Measurements from ENCODE around the gene DHX16. TPM values are rescaled to one million over a fixed set of nuclear protein-coding genes. Genes with fewer than 3 reads are reported as not detected.

DHX16 gene
- total RNA-seq, 1 experiment from 2014 or later = 34.8 TPM

GRCh38 chr6:30616811-30617564, 55.8 kb downstream of the DHX16 start, which contains the start of gene PPP1R10:
TSS of gene PPP1R10 (minus strand) at chr6:30617243. CDS start at chr6:30609944, 7,299 bp downstream.
- peak within 1 kb of the TSS; percentile 71 for H2AK5ac ChIP-seq (ENCODE audit: insufficient read length, low read length)
- no peak within 1 kb of the TSS for H2BK12ac ChIP-seq (ENCODE audit: insufficient read length, low read depth, low read length)
- H4K20me1 ChIP-seq (ENCODE audit: control insufficient read depth, insufficient read depth, insufficient read length) = no peaks in the 10 kb centered on the region
- H3K79me2 ChIP-seq (ENCODE audit: insufficient read depth, low read length) = peaks cover 2% of the 10 kb centered on the region; the same call in 1 of the 2 replicates
- H3K79me1 ChIP-seq (ENCODE audit: insufficient read depth, low read depth, low read length, poor library complexity, severe bottlenecking) = peaks cover 4% of the 10 kb centered on the region
- no peak within 1 kb of the TSS for H3T11ph ChIP-seq (ENCODE audit: low read length)
- H4K5ac ChIP-seq (ENCODE audit: insufficient read length, low read depth, low read length) = peak within 1 kb of the TSS; percentile 63
- peak within 1 kb of the TSS; percentile 92 to 97 for H3K4me3 Mint-ChIP-seq
- peaks cover 4% of the 10 kb centered on the region; the same call in 1 of the 2 replicates for H3K4me1 ChIP-seq (ENCODE audit: insufficient read depth, low read length)
- no peak within 1 kb of the TSS for H2BK120ac ChIP-seq (ENCODE audit: low read depth, low read length, poor library complexity, severe bottlenecking)
- peaks cover 8 to 12% of the 10 kb centered on the region in 2 experiments; a peak in 3 of 5 replicates for H3K9me3 Mint-ChIP-seq
- no peak within 1 kb of the TSS for H2BK20ac ChIP-seq (ENCODE audit: low read depth, low read length, poor library complexity, severe bottlenecking)
- H3K9me3 ChIP-seq (ENCODE audit: control insufficient read depth, low read depth, low read length) = no peaks in the 10 kb centered on the region
- peak within 1 kb of the TSS; percentile 89 for H3K4me2 ChIP-seq (ENCODE audit: insufficient read depth, insufficient read length, low read length)
- peak within 1 kb of the TSS; percentile 99 for H3K9ac ChIP-seq (ENCODE audit: extremely low read depth, insufficient read length, low read length)
- H3K23ac ChIP-seq (ENCODE audit: insufficient read length, low read depth, low read length) = no peak within 1 kb of the TSS
- H3K4ac ChIP-seq (ENCODE audit: low read depth, low read length) = no peak within 1 kb of the TSS; the same call in 1 of the 2 replicates
- no peak within 1 kb of the TSS for H4K8ac ChIP-seq (replicated peaks; ENCODE audit: insufficient read length, low read depth, low read length)
- H3K18ac ChIP-seq (ENCODE audit: insufficient read length, low read depth, low read length) = peak within 1 kb of the TSS; percentile 87
- H3K36me3 Mint-ChIP-seq (ENCODE audit: insufficient read depth in 1 of 3, low read depth in 3 of 3) = peaks cover 35 to 61% (median 52%) of the 10 kb centered on the region in 3 experiments
- no peak for TF ChIP-seq CTCF (conservative IDR thresholded peaks at IDR 0.05)
- no peak within 1 kb of the TSS for H4K91ac ChIP-seq (ENCODE audit: insufficient read length, low read depth, low read length)
- peak within 1 kb of the TSS; percentile 95 for H3K56ac ChIP-seq (ENCODE audit: insufficient read length, low read depth, low read length)
- H3K27ac Mint-ChIP-seq = peak within 1 kb of the TSS; percentile 99 to 100 (median 100)
- peaks cover 28 to 32% of the 10 kb centered on the region in 2 experiments for H3K4me1 Mint-ChIP-seq
- H2AFZ ChIP-seq (ENCODE audit: low read length) = no peak within 1 kb of the TSS
- H3K14ac ChIP-seq (ENCODE audit: insufficient read depth, low read length) = peak within 1 kb of the TSS; percentile 83
- no peaks in the 10 kb centered on the region for H3K27me3 ChIP-seq (ENCODE audit: insufficient read depth, low read length)
- no CpG with 5 or more reads among the region's 40 CpGs for WGBS (ENCODE audit: extremely low coverage, insufficient read length, low lambda C conversion rate)
- H3K27ac ChIP-seq (ENCODE audit: insufficient read length, low read depth, low read length) = peak within 1 kb of the TSS; percentile 90
- H2BK5ac ChIP-seq (ENCODE audit: insufficient read length, low read length) = peak within 1 kb of the TSS; percentile 59
- DNase-seq = peak; percentile 100
- peaks cover 21% of the 10 kb centered on the region for H3K23me2 ChIP-seq (ENCODE audit: insufficient read length, low read depth, low read length, poor library complexity, severe bottlenecking)
- H2BK15ac ChIP-seq (ENCODE audit: low read depth, low read length) = no peak within 1 kb of the TSS; the same call in 1 of the 2 replicates
- no peaks in the 10 kb centered on the region; the same call in 1 of the 2 replicates for H3K27me3 Mint-ChIP-seq (ENCODE audit: low read depth)

All from H9 (cell line).